Stimulated activated CD4-positive, alpha-beta T cell treated with anti-CD3 and anti-CD28 coated beads, Interleukin-15, amount 100 ng/mL, for 24 hours (primary cell): Measurements from ENCODE around the gene MAN1A1.
"Not testable (repeated sequence)": the region's sequence is repeated elsewhere in the genome, so short reads cannot be mapped to it uniquely, and the experiment has no call there.

Source experiments
- DNase-seq: peaks from one replicate; pipeline ENCODE4 v3.0.0-alpha.2; 2020

Gene MAN1A1

GRCh38 chr6:119187596-119187995 is 162.0 kb downstream of the MAN1A1 start:
- DNase-seq = no peak

DNA sequence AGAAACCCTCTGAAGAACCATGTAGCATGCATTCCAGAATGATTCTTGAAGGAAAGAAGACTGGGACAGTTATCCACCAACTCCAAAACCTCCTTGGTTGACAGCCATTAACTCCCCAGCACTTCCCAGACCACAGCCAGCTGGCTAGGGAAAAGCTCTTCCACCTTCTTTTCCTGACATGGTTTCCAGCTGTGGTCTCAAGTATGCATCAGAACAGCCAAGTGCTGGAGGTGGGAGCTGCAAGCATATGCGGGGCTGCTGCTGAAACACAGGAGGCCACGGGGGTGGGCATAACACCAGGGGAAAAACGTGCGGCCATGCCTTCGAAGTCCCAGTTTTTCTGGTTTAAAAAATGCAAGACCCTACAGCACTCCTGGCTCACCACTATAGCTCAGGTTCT is 163.1 kb downstream of the MAN1A1 start:
- no peak for DNase-seq

- DNase-seq = no peak
These were observed 165.4 kb downstream of the MAN1A1 start for GRCh38 chr6:119184008-119184648.

DNA sequence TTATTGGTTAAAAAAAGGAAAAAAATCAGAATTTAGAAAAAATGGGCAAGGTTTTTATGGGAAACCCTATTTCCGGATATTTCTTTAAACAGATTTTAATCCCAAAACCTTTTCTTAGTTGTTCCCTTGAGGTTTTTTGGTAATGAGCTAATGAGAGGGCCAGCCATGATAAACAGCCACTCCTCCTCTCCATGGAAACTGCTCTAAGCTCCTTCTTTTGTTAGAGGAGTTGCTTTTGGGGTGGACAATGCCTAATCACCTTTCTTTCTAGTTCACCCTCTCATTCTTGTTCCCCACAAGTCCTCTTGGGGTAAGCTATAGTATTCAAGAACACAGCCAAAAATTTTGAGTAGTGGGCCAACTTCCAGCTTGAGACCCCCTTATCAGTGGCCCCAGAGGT is 166.1 kb downstream of the MAN1A1 start:
- no peak for DNase-seq

- DNase-seq = no peak
These were observed 166.7 kb downstream of the MAN1A1 start for GRCh38 chr6:119182875-119183274.

- DNase-seq = no peak
These were observed 167.3 kb downstream of the MAN1A1 start for GRCh38 chr6:119182216-119182803.

- no peak for DNase-seq
These were observed 168.5 kb downstream of the MAN1A1 start for GRCh38 chr6:119181046-119181445.

GRCh38 chr6:119179842-119180241 is 169.7 kb downstream of the MAN1A1 start:
- DNase-seq = no peak

DNA sequence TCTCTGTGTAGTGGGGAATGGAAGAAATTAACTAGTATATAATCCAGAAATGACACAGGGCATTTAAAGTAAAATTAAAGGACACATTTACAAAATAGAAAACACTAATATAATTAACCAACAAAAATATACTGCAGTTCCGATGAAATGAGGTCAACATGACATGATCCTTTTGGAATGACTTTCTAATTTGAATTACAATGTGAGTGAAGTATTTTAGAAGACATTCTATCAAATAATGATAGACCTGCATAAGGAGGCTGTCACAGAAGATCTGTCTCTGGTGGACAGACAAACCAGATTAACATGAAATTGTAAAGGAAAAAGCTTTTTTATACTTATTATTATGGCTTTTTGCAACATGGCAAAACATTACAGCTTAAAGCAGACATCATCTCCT is 170.5 kb downstream of the MAN1A1 start:
- DNase-seq = no peak

GRCh38 chr6:119176445-119176844 is 173.1 kb downstream of the MAN1A1 start:
- DNase-seq = no peak

DNA sequence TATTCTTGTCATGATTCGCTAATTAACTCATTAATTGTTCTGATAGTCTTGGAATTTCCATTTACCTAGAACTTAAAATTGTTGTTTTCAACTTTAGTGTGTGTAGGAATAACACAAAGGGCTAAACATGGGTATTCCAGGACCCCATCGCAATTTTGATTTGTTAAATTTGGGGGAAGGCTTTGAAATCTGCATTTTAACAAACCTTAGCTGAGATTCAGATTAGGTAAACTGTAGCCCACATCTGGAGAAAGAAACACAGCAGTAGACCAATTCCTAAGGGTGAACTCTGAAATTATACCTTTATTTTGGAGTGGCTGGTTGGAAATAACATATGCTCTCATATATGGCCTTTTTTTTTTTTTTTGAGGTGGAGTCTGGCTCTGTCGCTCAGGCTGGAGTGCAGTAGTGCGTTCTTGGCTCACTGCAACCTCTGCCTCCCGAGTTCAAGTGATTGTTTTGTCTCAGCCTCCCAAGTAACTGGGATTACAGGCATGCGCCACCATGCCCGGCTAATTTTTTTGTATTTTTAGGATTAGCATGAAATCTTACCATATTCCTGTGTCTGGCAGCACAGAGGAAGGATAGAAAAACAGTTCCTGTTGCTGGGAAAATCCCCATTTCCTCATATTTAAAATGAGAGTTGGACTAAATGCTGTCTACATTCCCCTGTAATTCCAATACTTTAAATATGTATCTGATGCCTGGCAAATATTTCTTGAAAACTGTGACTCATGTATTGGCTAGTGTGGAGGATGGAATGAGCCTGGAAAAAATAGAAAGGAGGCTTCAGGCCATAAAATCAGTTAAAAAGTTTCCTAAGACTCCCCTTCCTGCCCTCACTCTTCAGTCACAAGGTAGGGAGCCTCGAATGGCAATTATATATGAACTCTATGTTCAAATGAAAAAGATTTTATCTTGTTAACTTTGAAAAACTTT is 174.4 kb downstream of the MAN1A1 start:
- no peak for DNase-seq

DNA sequence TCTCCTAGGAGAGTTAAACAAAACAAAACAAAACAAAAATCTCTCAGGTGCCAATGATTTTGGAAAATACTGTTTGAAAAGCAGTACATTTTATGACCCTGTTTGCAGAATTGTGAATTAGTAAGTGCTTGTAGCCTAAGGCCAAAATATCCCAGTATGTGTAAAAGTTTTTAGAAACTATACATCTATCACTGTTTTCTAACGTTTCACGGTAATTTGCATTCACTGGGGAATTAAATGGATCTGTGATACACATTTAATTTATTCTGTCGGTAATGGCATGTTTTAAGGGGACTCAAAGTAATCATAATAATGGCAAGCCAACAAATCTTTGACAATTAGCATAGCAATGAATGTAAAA is 175.5 kb downstream of the MAN1A1 start:
- no peak for DNase-seq

GRCh38 chr6:119173249-119174084 is 176.1 kb downstream of the MAN1A1 start:
- no peak for DNase-seq

- no peak for DNase-seq
These were observed 176.7 kb downstream of the MAN1A1 start for GRCh38 chr6:119172824-119173223.

DNA sequence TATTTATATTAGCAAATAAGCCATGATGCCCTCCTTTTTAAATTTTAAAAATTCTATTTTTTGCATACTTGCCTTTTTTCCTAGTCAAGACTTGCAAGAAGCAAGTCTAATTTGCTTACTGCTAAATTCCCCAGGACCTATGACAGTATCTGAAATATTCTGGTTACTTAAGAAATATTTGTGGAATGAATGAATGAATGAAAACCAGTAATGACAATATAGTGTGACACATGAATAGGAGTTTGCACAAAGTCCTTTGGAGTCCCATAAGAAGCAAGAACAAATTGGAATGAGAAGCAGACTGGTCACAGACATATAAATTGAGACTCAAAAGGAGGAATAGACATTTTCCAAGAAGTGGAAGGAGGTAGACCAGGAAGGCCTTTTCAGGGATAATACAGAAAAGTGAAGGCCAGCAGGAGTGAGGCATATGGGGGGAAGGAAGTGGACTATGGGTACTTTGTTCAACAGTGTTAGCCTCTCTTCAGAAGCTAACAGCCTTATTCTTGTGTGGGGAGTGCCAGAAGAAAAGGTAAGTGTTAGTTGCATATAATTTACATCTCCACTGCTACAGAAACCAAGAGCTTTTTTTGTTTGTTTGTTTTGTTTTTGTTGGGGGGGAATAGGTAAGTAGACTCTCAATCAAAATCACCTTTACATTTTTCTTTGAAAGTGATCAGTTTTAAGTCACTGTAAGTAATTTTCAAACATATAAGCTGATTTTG is 177.5 kb downstream of the MAN1A1 start:
- no peak for DNase-seq

- no peak for DNase-seq
These were observed 178.3 kb downstream of the MAN1A1 start for GRCh38 chr6:119171088-119171841.

- no peak for DNase-seq
These were observed 179.0 kb downstream of the MAN1A1 start for GRCh38 chr6:119170447-119171087.

- no peak for DNase-seq
These were observed 179.5 kb downstream of the MAN1A1 start for GRCh38 chr6:119170103-119170446.

GRCh38 chr6:119169355-119169754 is 180.2 kb downstream of the MAN1A1 start:
- DNase-seq = not testable (repeated sequence)

GRCh38 chr6:119166024-119166784 is 183.4 kb downstream of the MAN1A1 start:
- DNase-seq = no peak
